Activated CD8-positive, alpha-beta memory T cell treated with anti-CD3 and anti-CD28 coated beads, Interleukin-2, amount 50 U/mL, for 24 hours (primary cell): ENCODE data around the gene TMEM167A.

ENCODE experiments used
- DNase-seq: peaks from one replicate; pipeline ENCODE4 v3.0.0-alpha.2; 2020; ENCODE audit errors: extremely low read depth

TMEM167A gene

DNA sequence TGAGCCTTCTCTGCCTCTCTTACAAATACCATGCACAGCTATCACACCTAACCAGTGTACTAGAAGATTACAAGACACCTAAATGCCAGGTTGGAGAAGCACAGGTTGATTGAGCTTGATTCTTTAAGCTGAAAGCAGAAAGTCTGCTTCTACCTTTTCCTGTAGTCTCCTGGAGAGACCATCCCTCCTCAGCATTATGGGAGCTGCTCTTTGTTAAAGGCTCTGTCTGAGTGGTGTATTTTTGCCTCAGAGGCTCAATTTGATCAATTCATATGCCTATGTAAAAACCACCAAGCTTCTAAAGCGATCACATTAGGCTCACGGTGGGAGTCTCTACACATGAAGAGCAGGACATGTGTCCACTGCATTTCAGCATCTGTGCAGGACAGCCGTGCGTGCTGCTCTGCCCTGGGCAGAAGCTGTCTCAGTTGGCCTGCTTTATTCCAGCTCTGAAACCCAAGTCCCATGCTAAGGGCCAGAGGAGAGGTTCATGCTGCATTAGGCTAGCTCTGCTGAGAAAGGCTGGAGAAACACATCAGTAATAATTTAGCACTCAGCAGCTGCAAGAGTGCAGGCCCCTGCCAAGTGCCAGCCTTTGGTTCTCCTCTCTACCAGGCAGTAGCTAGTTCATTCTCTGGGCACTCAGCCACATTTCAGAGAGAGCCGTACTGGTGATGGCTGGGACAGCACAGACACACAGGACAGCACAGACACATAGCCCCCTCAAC is 41.7 kb downstream of the TMEM167A start:
- DNase-seq, result no peak

DNA sequence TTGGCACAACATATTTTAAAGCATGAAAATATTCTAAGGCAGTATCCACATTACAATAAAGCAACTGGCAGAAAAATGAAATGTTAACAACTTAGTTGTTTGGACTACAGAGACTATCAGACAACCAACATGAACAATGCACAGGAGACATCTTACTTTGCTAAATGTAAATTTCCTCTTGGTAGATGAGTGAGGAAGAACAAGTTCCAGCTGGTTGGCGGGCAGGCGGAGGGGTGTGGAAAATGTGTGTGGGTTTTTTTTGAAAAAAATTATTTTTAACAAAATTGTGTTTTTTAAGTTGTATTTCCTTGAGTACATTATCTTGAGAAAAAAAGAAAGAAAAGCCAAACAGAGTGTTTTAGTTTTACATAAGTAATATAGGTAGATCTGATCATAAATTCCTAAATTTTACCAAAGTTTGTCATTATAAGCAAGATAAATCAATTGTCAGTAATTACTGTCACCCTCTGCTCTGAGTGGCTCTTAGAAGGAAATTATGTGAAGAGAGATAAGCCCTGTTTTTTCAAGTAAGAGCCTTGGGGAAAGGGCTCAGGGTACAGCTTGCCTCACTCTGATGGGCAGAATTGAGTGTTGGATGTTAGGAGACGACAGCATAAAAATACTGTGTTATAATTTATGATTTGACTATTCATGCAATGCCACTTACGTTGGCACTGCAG is 42.5 kb downstream of the TMEM167A start:
- DNase-seq, result no peak

DNA sequence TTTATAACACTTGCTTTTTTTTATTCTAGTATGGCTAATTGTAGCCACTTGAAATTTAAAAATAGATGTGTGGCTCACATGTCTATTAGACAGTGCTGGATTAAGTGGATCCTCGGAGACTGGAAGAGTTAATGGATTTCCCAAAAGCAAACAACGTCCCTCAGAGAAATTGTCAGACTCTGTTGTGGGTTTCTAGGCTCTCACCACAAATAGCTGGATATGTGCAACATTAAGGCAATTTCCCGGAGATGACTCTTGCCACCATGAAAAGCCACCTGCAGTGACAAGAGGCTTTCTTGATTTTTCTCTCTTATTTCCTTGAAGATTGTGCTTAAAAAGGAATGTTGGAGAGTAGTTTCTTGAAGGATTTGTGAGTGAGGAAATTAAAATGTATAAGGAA is 43.2 kb downstream of the TMEM167A start:
- DNase-seq, result no peak

DNA sequence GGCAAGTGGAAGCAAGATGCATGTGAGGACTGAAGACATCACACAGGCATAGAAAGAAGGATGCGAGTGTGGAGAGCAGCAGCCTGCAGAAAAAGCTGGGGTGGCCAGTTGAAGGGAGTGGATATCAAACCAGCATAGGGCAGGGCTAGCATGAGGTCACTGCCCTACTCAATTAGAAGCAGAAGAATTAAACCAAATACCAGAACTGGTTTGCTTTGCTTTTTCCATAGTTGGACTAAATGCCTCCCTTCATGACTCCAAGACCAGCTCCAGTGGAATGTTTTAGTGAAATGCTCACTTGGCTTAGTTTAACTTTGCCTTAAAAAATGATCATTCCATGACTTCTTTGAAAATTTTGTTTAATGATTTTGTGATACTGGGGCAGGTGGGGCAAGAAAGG is 45.8 kb downstream of the TMEM167A start:
- no peak for DNase-seq

DNA sequence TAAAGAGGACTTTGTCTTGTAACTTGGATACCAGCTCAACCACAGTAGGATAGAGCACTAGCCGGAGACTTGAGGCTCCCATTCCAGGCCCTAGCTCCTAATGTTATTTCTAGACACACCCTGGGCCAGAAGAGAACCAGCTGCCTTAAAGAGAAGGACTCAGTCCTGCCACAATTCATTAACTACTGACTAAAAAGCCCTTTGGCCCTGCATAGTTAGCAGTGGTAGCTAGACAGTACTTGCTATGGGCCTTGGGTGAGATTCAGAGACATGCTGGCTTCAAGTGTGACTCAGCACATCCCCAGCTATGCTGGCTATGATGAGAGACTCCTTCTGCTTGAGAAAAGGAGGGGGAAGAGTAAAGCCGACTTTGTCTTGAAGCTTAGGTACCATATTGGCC is 47.3 kb downstream of the TMEM167A start:
- DNase-seq, result no peak

DNA sequence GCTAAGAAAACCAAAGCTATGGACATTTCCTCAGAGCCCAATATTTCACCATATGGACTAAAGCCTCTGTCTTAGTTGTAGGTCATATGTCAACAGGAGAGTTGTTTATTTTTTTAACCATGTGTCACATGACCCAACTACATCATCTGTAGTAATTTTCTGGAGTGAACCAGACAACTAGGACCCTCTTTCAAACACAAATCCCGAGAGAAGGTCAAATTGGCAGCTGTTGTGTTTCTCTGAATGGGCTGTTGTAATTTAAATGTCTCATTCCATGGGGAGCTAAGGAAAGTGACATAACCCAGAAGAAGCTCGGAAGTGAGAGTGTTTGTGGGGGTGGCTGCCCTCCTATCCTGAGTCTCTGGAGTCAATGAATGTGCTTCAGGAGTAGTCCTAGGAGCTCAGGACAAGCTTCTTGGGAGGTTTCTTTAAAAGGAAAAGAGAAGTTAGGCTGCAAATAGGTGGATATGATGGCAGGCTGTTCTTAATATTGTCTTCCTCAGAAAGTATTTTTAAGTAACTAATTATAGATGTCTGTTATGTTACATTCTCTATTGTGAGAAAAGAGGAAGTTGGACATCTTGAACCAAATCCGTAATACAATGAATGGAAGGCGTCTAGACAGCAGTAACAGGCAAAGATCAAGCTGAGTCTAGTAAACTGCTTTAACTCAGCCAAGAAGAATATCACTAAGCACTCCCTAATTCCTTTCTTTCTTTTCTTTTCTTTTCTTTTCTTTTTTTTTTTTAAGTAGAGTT is 50.1 kb downstream of the TMEM167A start:
- DNase-seq, result no peak

DNA sequence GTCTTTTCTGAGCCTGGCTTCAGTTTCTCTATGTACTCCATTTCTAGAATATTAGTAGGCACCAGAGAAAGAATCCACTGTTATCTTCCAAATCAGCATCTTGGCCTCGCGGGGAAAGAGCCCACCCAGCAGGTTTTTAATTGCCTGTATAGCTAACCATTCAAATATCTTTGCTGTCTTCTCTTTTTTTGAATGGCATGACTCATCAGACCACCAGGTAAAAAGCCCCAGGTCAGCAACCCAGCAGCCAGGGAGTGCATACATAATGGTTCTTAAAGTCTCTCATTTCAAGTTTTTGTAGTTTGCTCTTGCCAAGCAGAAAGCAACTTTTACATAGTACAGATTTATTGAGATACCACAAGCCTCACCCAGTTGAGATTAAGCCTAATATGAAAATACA is 50.7 kb downstream of the TMEM167A start:
- DNase-seq, result no peak

DNA sequence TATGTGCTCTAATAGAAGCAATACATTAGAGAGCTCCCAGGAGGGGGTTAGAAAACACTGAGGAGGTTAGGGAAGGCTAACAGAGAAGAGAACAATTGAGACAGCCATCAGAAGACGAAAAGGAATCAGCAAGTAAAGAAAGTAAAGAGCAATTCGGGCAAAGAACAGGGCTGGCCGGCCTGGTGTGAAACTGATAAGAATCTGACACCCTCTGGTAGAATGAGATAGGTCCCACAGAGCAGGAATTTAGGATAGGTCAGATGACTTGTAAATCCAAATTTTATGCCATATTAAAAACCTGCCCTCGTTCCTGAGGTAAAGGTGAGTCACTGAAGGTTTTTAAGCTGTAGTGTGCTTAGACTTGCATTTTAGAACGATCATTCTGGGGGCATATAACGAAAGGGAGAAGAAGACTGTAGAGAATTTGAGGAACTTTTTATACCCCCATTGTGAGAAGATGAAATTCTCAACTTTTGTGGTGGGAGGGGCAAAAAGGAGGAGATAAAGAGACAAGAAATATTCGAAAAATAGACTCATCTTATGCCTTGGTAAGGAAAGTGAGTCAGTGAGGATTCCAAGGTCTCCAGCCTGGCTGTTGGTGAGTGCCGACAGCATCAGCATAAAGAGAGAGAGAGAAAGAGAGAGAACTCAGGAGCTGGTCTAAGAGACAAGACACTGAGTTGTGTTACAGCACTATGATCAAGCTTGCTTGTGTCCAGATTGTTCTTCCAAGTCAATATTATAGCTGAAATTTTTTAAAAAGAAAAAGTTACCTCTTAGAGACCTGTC is 51.3 kb downstream of the TMEM167A start:
- DNase-seq, result no peak

DNA sequence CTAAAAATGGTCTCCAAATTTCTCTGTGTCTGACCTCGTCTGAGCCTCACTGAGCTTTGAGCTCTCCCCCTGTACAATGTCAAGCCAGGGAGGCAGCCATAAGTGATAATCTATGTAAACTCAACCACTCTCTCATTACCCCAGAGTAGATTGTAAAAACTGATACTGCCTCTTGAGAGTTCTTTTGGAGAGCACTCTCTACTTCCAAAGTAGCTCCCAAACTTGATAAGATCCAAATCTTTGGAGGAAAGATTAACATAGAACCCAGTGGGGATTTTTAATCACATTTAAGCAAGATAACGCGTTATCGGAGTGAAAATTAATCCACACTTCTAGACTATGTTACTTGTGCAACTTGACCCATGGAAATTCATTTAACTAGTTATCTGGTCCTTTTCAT is 54.9 kb downstream of the TMEM167A start:
- DNase-seq, result no peak

DNA sequence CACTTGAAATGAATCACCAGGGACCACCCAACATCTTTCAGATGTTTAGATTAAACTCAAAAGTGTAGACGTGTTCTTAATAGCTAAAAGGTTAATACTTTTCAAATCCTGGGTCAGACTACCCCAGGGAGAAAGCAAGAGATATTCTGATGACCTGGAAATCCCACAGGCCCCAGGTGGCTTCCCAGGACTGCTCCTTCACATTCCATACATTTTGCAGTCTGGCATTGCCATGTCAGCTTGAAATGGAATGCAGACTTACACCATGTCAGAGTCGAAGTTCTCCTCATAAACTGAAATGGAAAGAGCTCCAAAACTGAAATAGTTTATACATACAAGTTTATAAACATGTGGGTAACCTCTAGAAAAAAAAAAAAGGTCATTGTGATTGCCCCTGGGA is 61.5 kb downstream of the TMEM167A start:
- no peak for DNase-seq

DNA sequence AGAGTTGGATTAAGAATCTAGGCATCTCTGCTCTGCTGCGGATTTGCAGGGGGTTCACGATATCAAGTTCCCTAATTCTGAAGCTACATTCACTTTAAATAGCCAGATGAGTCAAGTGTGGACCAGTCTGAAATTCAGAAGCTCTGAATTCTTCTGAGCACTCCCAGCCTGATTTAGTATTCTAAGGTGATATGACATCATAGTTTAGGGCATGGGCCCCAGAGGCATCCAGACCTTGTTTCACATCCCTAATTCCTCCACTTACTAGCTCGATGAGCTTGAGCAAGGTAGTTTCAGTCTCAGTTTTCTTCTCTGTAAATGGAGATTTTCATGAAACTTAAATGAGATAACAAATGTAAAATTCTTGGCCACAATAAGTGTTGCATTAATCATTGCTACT is 65.2 kb downstream of the TMEM167A start:
- no peak for DNase-seq

DNA sequence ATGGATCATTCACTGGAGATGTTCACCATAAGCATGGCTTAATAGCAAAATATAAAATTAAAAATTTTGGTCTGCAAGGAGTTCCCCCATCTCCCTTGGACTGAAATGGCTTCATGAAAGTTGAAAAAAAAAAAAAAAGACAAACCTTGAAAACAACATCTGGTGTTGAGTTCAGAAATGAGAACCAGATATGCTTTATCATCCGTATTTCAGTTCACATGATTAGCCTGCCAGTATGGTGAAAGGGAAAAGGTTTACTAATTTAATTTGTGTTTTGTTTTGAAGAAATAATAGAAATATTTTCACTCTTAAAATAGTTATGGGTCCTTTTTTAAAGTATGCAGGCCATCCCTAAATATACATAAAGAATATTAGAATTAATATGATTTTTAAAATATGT is 67.8 kb downstream of the TMEM167A start:
- no peak for DNase-seq

DNA sequence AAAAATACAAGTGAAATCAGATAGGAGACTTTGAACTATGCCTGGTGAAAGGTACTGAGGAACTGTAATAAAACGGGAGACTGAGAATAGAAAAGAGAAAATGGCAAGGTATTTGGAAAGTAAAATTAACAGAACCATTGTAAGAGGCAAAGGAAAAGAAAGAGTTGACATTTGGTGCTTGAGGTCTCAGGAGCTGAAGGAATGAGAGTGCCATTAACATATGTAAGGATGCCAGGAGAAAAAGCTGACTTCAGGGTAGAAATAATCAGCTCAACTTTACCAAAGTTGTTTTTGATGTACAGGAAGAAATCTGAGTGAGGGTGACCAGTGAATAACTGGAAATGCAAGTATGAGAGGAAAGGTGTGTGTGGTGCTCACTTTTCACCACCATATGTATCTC is 69.4 kb downstream of the TMEM167A start:
- DNase-seq, result no peak

DNA sequence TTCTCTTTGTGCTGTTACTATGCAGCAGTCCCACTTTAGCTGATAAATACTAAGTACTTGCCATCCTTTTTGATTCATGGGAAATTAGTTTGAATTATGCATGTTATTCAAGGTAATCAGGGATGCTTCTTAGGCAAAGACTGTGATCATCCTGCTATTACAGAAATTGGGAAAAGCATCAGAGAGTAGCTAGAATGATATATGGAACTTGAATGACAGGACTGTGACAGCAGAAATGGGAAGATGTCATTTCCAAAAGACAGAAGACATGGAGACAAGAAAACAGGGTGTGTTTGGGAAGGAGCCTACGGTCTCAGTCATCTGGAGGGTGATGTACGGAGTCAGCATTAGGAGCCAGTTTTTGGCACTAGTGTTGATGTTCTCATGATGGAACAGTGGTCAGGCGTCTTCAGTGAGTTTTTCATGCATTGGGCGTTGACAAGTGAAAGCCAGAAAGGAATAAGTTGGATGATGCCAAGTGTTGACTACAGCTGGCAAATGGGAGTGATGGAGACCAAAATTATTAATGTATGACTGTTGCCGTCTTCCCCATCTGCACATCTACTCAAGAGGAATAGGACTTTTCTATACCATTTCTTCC is 70.4 kb downstream of the TMEM167A start:
- DNase-seq, result no peak

DNA sequence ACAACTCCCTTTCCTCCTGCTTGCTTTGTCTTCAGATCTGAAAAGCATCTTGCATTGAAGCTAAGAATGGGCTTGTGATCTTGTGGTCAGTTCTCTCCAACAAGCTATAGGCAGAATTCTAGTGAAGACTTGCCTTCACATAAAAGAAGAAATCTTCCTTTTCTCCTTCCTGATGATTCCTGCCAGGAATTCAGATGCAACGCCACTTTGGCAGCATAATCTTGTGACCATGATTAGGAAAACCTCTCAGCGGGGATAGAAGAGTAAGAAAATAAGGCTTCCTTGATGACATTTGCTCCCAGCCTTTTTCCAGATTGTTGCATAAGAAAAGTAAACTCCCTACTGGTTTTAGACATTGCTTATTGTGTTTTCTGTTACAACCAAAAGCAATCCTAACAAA is 73.4 kb downstream of the TMEM167A start:
- no peak for DNase-seq
